ENCODE results near the gene MKRN2OS. TPM values are rescaled to one million over a fixed set of nuclear protein-coding genes. Genes with fewer than 3 reads are reported as not detected.

The MKRN2OS gene
- total and polyA plus RNA-seq, 10 donors = not detected

DNA sequence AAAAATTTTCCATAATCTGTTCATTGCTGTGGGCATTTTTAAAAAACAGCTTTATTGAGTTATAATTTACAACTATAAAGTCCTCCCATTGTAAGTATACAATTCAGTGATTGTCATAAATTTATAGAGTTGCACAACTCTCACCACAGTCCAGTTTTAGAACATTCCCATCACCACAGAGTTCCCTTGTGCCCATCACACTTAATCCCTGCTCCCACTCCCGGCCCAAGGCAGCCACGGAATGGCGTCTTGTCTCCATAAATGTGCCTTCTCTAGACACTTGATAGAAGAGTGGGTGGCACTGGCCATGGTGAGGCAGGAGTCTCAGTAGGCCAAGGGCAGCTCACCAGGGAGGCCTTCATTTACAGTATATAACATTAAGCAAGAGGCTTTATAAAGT lies 54.8 kb downstream of the MKRN2OS start:
- Histone ChIP-seq H3K4me3 (no peak overlapping the region), H3K9me3 (no peaks in the 10 kb centered on the region), H3K4me1 (peaks cover 0 to 17% (median 5%) of the 10 kb centered on the region in 6 donors), H3K36me3 (peaks cover 0 to 64% (median 27%) of the 10 kb centered on the region in 6 donors), H3K27me3 (replicated peaks in 1 of 7) (no peaks in the 10 kb centered on the region), H3K27ac (no peak overlapping the region)
- no peak for DNase-seq
- 76 to 94% (median 83%) methylated on average over 3 of the region's 3 CpGs for WGBS, 5 donors
- intact Hi-C loops (cut with DNase I; ENCODE audit: low total_unique reads) = no loop called here
- TF ChIP-seq POLR2A (IDR thresholded peaks at IDR 0.05) (no peak), CTCF (IDR thresholded peaks at IDR 0.05 in 8 of 11, conservative IDR thresholded peaks at IDR 0.05 in 3 of 11) (no peak), POLR2AphosphoS5 (IDR thresholded peaks at IDR 0.05) (no peak)

DNA sequence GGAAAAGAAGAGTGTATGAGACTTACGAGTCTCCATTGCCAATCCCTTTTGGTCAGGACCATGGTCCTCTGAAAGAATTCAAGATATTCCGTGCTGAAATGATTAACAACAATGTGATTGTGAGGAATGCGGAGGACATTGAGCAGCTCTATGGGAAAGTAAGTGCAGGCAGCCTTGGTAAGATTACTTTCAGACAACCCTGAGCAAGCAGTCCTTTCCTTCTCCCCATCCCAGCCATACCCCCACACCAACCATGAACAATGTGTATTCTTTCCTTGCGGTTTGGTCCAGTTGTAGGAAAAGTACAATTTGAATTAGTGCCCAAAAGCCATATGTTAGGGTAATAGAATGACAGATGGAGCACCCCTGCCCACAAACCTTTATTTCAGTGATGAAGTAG lies 55.5 kb downstream of the MKRN2OS start:
- Histone ChIP-seq H3K27me3 (replicated peaks in 1 of 7) (no peaks in the 10 kb centered on the region), H3K4me1 (peaks cover 5 to 24% (median 12%) of the 10 kb centered on the region in 6 donors), H3K4me3 (no peak overlapping the region), H3K36me3 (peaks cover 0 to 57% (median 25%) of the 10 kb centered on the region in 6 donors), H3K9me3 (no peaks in the 10 kb centered on the region), H3K27ac (no peak overlapping the region)
- DNase-seq = no peak
- TF ChIP-seq POLR2A (IDR thresholded peaks at IDR 0.05) = no peak
- no peak for TF ChIP-seq CTCF (IDR thresholded peaks at IDR 0.05 in 8 of 11, conservative IDR thresholded peaks at IDR 0.05 in 3 of 11)
- TF ChIP-seq POLR2AphosphoS5 (IDR thresholded peaks at IDR 0.05) = no peak
- WGBS, 5 donors = 91 to 97% (median 96%) methylated on average over 4 of the region's 4 CpGs
- intact Hi-C loops (cut with DNase I; ENCODE audit: low total_unique reads) = loop anchor here (10.0 kb wide), 1 partner anchor 65 kb away; the partner anchor contains the start of gene MKRN2

Small RNA genes within 50 kb of the gene (small RNA-seq; reads per million reads assigned to genes)
- 0 reads per million in 4 donors for gene RF00017
- 0 to 0.17 (median 0.14) reads per million in 4 donors for gene RNA5SP123
- 0 reads per million in 4 donors for gene RNU6-377P

Other genes starting within 250 kb of the MKRN2OS start
- gene TSEN2, start 61.0 kb downstream of the MKRN2OS start, total RNA-seq = 10 to 100 TPM; 10.6 to 21.5 (median 17.8) TPM
- 10 to 100 TPM; 12.6 to 14.3 (median 13.2) TPM for gene TSEN2, start 61.0 kb downstream of the MKRN2OS start, polyA plus RNA-seq
- gene MKRN2, start 11.6 kb upstream of the MKRN2OS start, total RNA-seq = 10 to 100 TPM; 17.8 to 27.4 (median 21.3) TPM
- 10 to 100 TPM; 11.1 to 14.2 (median 13.2) TPM for gene MKRN2, start 11.6 kb upstream of the MKRN2OS start, polyA plus RNA-seq
- 100 to 1,000 TPM in 6 of 7 donors, 10 to 100 TPM in 1; 92.2 to 153 (median 115) TPM for gene RAF1, start 118.6 kb upstream of the MKRN2OS start, total RNA-seq
- gene RAF1, start 118.6 kb upstream of the MKRN2OS start, polyA plus RNA-seq = 10 to 100 TPM; 31.6 to 51.3 (median 43.5) TPM
- 1 to 10 TPM in 5 of 7 donors, under 1 TPM in 2; 0.56 to 3.8 (median 2.4) TPM for gene TMEM40, start 213.8 kb upstream of the MKRN2OS start, total RNA-seq
- 1 to 10 TPM in 1 of 3 donors, under 1 TPM in 2; 0.29 to 1.6 (median 0.59) TPM for gene TMEM40, start 213.8 kb upstream of the MKRN2OS start, polyA plus RNA-seq